ENCODE measurements around the gene CPT1A.

DNA sequence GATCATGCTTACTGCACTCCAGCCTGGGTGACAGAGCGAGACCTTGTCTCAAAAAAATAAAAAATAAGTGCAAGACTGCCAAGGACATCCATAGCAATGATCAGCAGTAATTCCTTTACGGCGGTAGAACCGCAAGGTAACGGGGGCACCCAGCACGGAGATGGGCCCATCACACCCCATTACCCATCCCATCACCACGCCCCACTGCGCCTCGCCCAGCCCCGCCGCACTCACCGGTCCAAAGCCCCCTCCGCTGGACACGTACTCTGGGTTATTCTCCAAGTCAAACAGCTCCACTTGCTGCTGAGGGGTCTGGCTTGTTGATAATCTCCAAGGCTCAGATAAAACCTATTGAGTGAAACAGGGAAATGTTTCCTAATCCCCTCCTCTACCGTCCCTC lies 81.7 kb downstream of the CPT1A start:
- TF ChIP-seq SPI1 (IDR thresholded peaks at IDR 0.05; ENCODE audit: borderline replicate concordance, insufficient read depth, low read depth, low read length): no peak
- TF ChIP-seq CTCF (IDR thresholded peaks at IDR 0.05 in 2 of 3, conservative IDR thresholded peaks at IDR 0.05 in 1 of 3; ENCODE audit: control insufficient read depth in 2 of 3, extremely low read depth in 1 of 3, insufficient read depth in 1 of 3, low read depth in 3 of 3, low read length in 3 of 3): no peak
- TF ChIP-seq, protein P1, sequence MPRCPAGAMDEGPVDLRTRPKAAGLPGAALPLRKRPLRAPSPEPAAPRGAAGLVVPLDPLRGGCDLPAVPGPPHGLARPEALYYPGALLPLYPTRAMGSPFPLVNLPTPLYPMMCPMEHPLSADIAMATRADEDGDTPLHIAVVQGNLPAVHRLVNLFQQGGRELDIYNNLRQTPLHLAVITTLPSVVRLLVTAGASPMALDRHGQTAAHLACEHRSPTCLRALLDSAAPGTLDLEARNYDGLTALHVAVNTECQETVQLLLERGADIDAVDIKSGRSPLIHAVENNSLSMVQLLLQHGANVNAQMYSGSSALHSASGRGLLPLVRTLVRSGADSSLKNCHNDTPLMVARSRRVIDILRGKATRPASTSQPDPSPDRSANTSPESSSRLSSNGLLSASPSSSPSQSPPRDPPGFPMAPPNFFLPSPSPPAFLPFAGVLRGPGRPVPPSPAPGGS (IDR thresholded peaks at IDR 0.05; ENCODE audit: borderline replicate concordance, insufficient read depth, low read depth, low read length, poor library complexity, severe bottlenecking): no peak
- TF ChIP-seq EZH2 (IDR thresholded peaks at IDR 0.05; ENCODE audit: borderline replicate concordance, control insufficient read depth, low read depth, low read length): no peak
- no peak for TF ChIP-seq SRF (IDR thresholded peaks at IDR 0.05; ENCODE audit: low read depth in 2 of 2, low read length in 2 of 2)
